HG02885 (cell line): ENCODE data around the gene PLB1.
"Not testable (repeated sequence)": the region's sequence is repeated elsewhere in the genome, so short reads cannot be mapped to it uniquely, and the experiment has no call there.

Experiments used
- ATAC-seq: cut with Tn5 transposase; IDR thresholded peaks from one replicate; pipeline ENCODE4 v1.9.1; 2021; ENCODE audit warnings: mild to moderate bottlenecking; ENCODE audit not compliant: unreplicated experiment, poor library complexity

The PLB1 gene

GRCh38 chr2:28654663-28655320 lies 158.9 kb downstream of the PLB1 start:
- ATAC-seq, result no peak

- ATAC-seq, result no peak
Measured at GRCh38 chr2:28656937-28657615, 161.2 kb downstream of the PLB1 start.

DNA sequence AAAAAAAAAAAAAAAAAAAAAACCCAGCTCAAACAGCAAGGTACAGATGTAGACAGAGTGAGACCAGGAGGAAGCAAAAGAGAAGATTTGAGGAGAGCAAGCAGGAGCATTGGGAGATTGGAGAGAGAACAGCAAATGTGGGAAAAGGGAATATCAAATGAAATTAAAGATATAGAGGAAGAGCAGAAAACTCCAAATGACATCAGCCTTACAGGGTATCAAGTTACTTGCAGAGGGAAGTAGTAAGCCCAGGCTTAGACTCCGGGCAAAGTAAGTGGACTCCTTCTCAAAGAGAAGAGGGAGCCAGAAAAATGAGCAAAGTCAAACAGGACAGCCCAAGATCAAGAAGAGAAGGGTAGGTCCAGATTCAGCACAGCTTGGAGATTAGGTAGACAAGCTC lies 162.5 kb downstream of the PLB1 start:
- no peak for ATAC-seq

DNA sequence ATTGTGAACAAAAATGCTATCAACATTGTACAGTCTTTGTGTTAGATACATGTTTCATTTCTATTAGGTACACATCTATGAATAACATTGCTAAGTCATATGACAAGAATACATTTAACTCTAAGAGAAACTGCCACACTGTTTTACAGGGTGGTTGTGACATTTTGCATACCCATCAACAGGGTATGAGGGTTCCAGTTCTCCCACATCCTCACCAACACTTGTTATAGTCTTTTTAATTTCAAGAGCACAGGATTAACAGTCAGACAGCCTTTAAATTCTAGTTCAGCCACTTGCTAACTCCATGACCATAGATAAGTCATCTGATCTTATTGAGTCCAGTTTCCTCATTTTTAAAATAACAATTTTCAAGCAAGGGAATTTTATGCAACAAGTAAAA lies 163.3 kb downstream of the PLB1 start:
- no peak for ATAC-seq

GRCh38 chr2:28661589-28662001 lies 165.7 kb downstream of the PLB1 start:
- no peak for ATAC-seq

DNA sequence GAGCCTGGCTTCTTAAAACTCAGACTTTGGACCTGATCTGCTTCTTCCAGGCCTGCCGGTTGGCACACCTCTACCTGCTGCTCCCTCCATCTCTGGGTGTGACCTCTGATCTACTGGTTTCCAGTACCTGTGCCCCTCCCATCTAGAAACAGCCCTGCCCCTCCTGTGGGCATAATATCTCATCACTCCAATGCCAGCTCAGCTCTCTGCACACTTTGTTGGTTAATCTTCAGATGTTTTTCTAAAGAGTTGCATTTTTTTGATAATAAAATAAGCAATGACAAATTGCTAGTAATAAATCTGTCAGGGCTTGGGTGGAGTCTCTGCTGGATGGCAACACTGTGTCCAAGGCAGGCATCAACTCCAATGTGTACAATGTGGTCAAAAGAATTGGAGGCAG lies 166.2 kb downstream of the PLB1 start:
- ATAC-seq, result no peak

DNA sequence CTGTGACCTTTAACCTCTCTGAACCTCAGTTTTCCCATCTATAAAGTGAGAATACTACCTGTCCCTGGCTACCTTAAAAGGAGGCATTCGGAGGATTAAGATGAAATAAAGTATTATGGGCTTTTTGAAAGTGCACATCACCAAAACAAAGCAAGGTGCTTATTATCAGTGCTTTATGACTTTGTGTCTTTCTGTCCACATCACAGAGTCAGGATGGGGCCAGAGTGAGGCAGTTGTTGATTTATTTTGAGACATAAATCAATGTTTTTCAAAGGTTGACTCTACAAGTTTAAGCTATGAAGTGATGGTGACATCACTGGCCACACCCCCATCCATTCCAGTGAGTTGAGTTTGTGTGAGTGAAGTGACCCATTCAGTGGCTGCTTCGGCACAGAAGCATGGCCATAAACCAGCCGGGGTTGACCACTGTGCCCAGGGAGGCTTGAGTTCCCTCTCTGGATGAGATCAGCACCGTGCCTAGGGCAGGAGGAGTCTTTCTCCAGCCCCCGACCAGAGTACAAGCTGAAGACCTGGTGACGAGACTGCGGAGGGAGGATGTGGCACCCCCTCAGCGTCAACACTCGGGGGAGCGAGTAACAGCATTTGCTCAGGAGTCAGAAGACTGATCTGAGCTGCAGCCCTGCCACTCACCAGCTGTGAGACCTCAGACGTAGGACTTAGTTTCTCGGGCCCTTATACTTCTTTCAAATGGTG lies 166.8 kb downstream of the PLB1 start:
- ATAC-seq, result no peak

DNA sequence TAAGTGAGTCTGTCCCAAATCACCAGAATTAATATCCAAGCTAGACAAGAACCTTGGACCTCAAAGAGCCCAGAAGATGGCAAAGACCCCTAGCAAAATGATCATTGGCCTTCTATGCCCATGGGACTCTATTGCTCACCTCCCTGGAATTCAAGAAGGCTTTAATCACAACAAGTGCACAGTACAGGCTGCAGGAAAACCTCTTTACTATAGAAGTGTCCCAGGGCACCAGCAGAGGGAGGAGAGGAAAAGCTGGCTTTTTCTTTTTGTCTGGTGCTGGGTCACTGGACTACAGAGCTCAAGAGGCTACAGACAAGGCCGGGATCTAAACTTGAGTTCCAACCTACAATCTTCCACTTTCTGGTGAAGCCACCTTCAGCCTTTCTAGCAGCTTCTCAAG lies 167.5 kb downstream of the PLB1 start:
- no peak for ATAC-seq

GRCh38 chr2:28664120-28664842 lies 168.4 kb downstream of the PLB1 start:
- no peak for ATAC-seq

GRCh38 chr2:28665041-28665704 lies 169.3 kb downstream of the PLB1 start:
- no peak for ATAC-seq

GRCh38 chr2:28665811-28666377 lies 170.0 kb downstream of the PLB1 start:
- ATAC-seq, result not testable (repeated sequence)

GRCh38 chr2:28666496-28667184 lies 170.8 kb downstream of the PLB1 start:
- ATAC-seq, result no peak

DNA sequence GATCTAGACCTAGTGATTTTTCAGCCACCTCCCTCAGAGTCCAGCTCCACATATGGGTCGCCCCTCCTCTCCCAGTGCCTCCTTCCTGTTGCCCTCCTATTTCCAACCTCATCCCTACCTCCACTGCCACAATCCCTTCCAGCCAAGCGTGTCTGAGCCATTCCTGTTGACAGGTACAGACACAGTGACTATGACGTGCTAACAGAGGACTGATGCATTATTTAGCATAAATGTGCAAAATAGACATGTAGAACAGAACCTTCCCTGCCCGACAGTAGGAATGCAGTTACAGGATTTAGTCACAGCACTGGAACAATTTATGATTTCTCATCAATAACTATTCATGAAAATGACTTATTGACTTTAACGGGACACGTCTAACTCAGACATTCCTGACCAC lies 171.4 kb downstream of the PLB1 start:
- ATAC-seq, result no peak

DNA sequence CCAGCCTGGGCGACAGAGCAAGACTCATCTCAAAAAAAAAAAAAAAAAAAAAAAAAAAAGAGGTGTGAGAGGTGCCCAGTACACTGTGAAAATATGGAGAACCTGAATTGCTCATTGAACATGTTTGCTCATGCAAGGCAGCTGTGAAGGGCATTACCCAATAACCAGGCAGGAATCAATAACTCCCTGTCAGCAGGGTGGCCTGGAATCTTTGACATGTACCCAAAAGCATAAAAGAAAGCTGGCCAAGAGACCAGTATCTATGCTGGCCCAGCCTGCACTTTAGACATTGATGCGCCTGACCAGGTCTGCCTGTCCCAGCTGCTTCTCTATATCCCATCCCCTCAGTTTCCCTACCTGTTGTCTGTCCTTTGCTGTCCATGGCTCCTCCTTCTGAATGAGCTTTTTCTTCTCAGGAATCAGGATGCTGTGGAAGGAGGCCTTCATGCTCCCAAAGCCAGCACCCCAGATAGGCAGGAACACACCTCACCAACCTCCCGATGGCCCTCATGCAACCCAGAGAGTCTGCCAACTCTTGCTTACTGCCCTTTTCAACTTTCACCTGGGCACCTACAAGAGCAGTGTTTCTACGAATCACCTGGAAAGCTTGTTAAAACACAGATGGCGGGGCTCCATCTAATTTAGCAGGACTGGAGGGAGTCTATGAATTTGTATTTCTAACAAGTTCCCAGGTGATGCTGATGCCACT lies 172.4 kb downstream of the PLB1 start:
- no peak for ATAC-seq

DNA sequence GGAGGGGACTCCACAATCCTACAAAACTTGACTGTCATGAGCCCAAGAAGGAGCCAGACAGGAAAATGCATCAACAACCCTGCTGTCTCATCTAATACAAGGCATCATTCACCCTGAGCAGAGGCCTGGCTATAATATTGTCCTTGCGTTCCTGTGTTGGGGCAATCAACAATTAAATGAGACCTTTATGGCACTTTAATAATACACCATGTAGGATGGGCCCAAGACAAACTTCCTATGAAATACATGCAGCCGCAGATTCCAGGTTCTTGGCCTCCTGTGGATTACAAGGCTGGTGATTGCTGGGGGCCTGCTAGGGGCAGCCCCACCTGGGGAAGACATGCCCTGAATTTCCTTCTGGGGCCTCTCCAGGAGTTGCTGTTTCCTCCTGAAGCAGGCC lies 173.0 kb downstream of the PLB1 start:
- ATAC-seq, result no peak

- no peak for ATAC-seq
Measured at GRCh38 chr2:28670856-28671255, 175.0 kb downstream of the PLB1 start.

DNA sequence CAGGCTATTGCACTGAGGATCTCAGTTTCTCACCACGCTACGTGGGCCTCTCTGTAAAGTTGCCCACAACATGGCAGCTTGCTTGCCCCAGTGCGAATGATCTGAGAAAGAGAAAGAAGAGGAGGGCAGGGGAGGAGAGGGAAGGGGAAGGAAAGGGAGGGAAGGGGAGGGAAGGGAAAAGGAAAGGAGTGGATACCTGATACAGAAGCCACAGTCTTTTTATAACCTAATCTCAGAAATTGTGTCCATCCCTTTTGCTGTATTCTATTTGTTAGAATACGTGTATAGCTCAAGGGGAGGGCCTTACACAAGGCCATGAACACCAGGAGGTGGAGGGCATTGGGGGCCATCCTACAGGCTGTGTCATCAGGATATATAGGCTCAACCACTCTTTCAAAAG lies 177.5 kb downstream of the PLB1 start:
- no peak for ATAC-seq

DNA sequence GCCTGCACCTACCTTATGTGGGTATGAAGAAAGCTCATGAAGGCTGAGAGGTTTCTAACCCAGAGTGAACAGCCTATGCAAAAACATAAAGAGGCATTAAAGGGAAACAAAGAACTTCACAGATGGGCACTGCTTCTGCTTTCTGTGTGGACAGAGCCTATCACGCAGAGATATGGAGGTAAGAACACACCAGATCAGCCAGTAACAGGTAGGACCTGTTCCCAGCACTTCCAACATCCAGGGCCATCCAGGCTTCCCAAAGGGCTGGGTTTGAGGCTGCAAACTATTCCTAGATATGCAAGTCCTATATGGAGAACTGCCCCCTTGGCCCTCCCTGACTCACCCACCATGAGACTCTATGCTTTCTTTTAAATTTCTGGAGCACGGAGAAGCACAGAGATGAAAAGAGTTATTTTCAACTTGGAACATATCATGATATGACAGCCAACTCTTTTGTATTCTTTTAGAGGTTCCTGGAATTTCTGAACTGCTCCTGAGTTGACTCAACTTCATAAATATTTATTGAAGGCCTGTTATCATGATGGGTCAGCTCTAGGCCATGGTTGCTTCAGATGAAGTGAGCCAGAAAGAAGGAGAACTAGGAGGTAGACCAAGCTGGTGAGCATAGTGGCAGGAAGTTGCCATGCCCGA lies 178.3 kb downstream of the PLB1 start:
- ATAC-seq, result no peak

- ATAC-seq, result no peak
Measured at GRCh38 chr2:28674713-28675068, 178.8 kb downstream of the PLB1 start.
